Naive thymus-derived CD4-positive, alpha-beta T cell (primary cell): Measurements from ENCODE around the gene GCSH. TPM values are rescaled to one million over a fixed set of nuclear protein-coding genes. Genes with fewer than 3 reads are reported as not detected.

Source experiments
- polyA plus RNA-seq, 2 donors: library from polyadenylated mRNA; unstranded; fragments of 300-500 nt; fragmentation: Illumina TruSeq; gene quantifications; one replicate each; pipeline ENCODE4 v1.2.3, GENCODE V29; 2021
- total RNA-seq, 6 experiments: library from RNA in 5 of 6; stranded (reverse) in 5 of 6; gene quantifications; 1 replicate in 5 of 6; 2 replicates in 1 of 6; pipeline ENCODE4 v1.2.3 and lab custom pipeline; 2021 to 2026

Gene GCSH
- total and polyA plus RNA-seq, 7 experiments from 2014 or later, result 1.5 to 10.7 (median 5.5) TPM

Other genes starting within 250 kb of the GCSH start
- gene CMC2, start 89.5 kb downstream of the GCSH start, total RNA-seq, result 10 to 100 TPM; 28.3 to 78.4 (median 40.8) TPM
- gene CMC2, start 89.5 kb downstream of the GCSH start, polyA plus RNA-seq, result 10 to 100 TPM; 75.7 to 77.1 TPM
- gene CENPN, start 89.2 kb downstream of the GCSH start, total RNA-seq, result 10 to 100 TPM in 1 of 5 experiments, 1 to 10 TPM in 4; 1.4 to 41.8 (median 6.9) TPM
- 1 to 10 TPM; 2.7 to 3.1 TPM for gene CENPN, start 89.2 kb downstream of the GCSH start, polyA plus RNA-seq
- 10 to 100 TPM; 29.1 to 46.9 (median 35.3) TPM for gene ATMIN, start 60.6 kb downstream of the GCSH start, total RNA-seq
- 10 to 100 TPM; 24.9 to 36.0 TPM for gene ATMIN, start 60.6 kb downstream of the GCSH start, polyA plus RNA-seq
- gene C16orf46, start 19.2 kb downstream of the GCSH start, total RNA-seq, result 1 to 10 TPM in 1 of 5 experiments, under 1 TPM in 3, not detected in 1; 0.24 to 2.1 (median 0.70) TPM
- gene C16orf46, start 19.2 kb downstream of the GCSH start, polyA plus RNA-seq, result under 1 TPM; 0.28 to 0.35 TPM
- gene BCO1, start 142.3 kb upstream of the GCSH start, total RNA-seq, result not detected
- gene BCO1, start 142.3 kb upstream of the GCSH start, polyA plus RNA-seq, result not detected
- 10 to 100 TPM in 1 of 5 experiments, 1 to 10 TPM in 4; 5.1 to 11.3 (median 7.9) TPM for gene GAN, start 218.6 kb upstream of the GCSH start, total RNA-seq
- gene GAN, start 218.6 kb upstream of the GCSH start, polyA plus RNA-seq, result 1 to 10 TPM; 2.3 to 2.4 TPM